SK-N-SH (cell line): ENCODE data around the gene CAMSAP1. TPM values are rescaled to one million over a fixed set of nuclear protein-coding genes. Genes with fewer than 3 reads are reported as not detected.

Experiments used
- CTCF ChIA-PET: fragments of 300-600, 350-600 bp; formaldehyde crosslinking; extraction: SDS; loops from one replicate; lab custom pipeline; 2021; lab: Yijun Ruan, JAX
- POLR2A ChIA-PET: fragments of 350-600 bp; sonication (Branson Sonifier 250); formaldehyde crosslinking; extraction: SDS; loops from one replicate; lab custom pipeline; 2020; ENCODE audit warnings: antibody characterized with exemption, inconsistent platforms; lab: Yijun Ruan, JAX
- DNase-seq: peaks from one replicate; pipeline ENCODE4 v3.0.0; 2012
- H2AFZ ChIP-seq: fragments of 200-600 bp; sonication (generic); 2 replicates; pipeline ENCODE4 v1.8.1; 2016; ENCODE audit warnings: antibody characterized with exemption, mild to moderate bottlenecking, low read depth
- H3F3A ChIP-seq: fragments of 200-600 bp; sonication (generic); replicated peaks from 2 replicates; pipeline ENCODE3; 2016; ENCODE audit warnings: antibody characterized with exemption, mild to moderate bottlenecking; ENCODE audit not compliant: insufficient read depth
- H3K27ac ChIP-seq, 2 experiments: fragments of 200-500 bp in 1 of 2; fragments of 200-600 bp in 1 of 2; sonication (Bioruptor generic) in 1 of 2; sonication (generic), shearing (Covaris generic) in 1 of 2; 2 replicates each; pipeline versions ENCODE4 v1.5.1 to v1.6.1; 2014 to 2016; ENCODE audit warnings: low read depth in 2 of 2, inconsistent platforms in 1 of 2, low read length in 1 of 2, mild to moderate bottlenecking in 1 of 2, mixed read lengths in 1 of 2
- H3K27me3 ChIP-seq: fragments of 200-600 bp; sonication (generic), shearing (Covaris generic); 2 replicates; pipeline ENCODE4 v1.6.1; 2016; ENCODE audit warnings: mixed run types; ENCODE audit not compliant: insufficient read depth
- H3K36me3 ChIP-seq, 2 experiments: fragments of 200-500 bp in 1 of 2; fragments of 200-600 bp in 1 of 2; sonication (Bioruptor generic) in 1 of 2; sonication (generic) in 1 of 2; replicated peaks in 1 of 2; 2 replicates each; pipeline versions ENCODE3 to v1.5.1; 2014 to 2016; ENCODE audit warnings: low read length in 1 of 2, mild to moderate bottlenecking in 1 of 2; ENCODE audit not compliant: insufficient read depth in 2 of 2, control insufficient read depth in 1 of 2
- H3K4me1 ChIP-seq, 2 experiments: fragments of 200-500 bp in 1 of 2; fragments of 200-600 bp in 1 of 2; sonication (Bioruptor generic) in 1 of 2; sonication (generic), shearing (Covaris generic) in 1 of 2; 2 replicates each; pipeline versions ENCODE4 v1.5.1 to v1.6.1; 2014 to 2016; ENCODE audit warnings: low read depth in 1 of 2, low read length in 1 of 2, mixed run types in 1 of 2; ENCODE audit not compliant: insufficient read depth in 2 of 2, control insufficient read depth in 1 of 2
- H3K4me2 ChIP-seq: fragments of 200-600 bp; sonication (generic), shearing (Covaris generic); 2 replicates; pipeline ENCODE4 v1.6.1; 2017; ENCODE audit warnings: mixed run types
- H3K4me3 ChIP-seq, 2 experiments: fragments of 200-500 bp in 1 of 2; fragments of 200-600 bp in 1 of 2; sonication (Bioruptor generic) in 1 of 2; sonication (generic), shearing (Covaris generic) in 1 of 2; 2 replicates each; pipeline versions ENCODE4 v1.5.1 to v1.8.1; 2014 to 2016; ENCODE audit warnings: low read depth in 2 of 2, inconsistent platforms in 1 of 2, low read length in 1 of 2, mild to moderate bottlenecking in 1 of 2, mixed read lengths in 1 of 2, moderate library complexity in 1 of 2
- H3K79me2 ChIP-seq: fragments of 200-600 bp; sonication (generic); 2 replicates; pipeline ENCODE4 v1.8.1; 2017; ENCODE audit warnings: mild to moderate bottlenecking; ENCODE audit not compliant: insufficient read depth
- H3K9ac ChIP-seq: fragments of 200-600 bp; sonication (generic); 2 replicates; pipeline ENCODE4 v1.6.1; 2017; ENCODE audit warnings: mixed run types
- H3K9me2 ChIP-seq: fragments of 200-600 bp; sonication (generic); 2 replicates; pipeline ENCODE4 v1.6.1; 2017; ENCODE audit warnings: mixed run types
- H3K9me3 ChIP-seq: fragments of 200-600 bp; sonication (generic); 2 replicates; pipeline ENCODE4 v1.6.1; 2017; ENCODE audit warnings: mixed run types, mild to moderate bottlenecking, moderate library complexity
- H4K20me1 ChIP-seq: fragments of 200-600 bp; sonication (generic); 2 replicates; pipeline ENCODE4 v1.6.1; 2017; ENCODE audit warnings: mild to moderate bottlenecking, mixed run types; ENCODE audit not compliant: insufficient read depth
- FOXJ3 ChIP-seq: sonication (generic); formaldehyde crosslinking; IDR thresholded peaks from 2 replicates; pipeline ENCODE4 v1.5.1; 2020; ENCODE audit warnings: mild to moderate bottlenecking, missing genetic modification reagents
- FOXM1 ChIP-seq: IDR thresholded peaks from 2 replicates; pipeline ENCODE4 v1.4.0; 2012; ENCODE audit warnings: low read depth, mild to moderate bottlenecking
- GABPA ChIP-seq: IDR thresholded peaks from 2 replicates; pipeline ENCODE4 v1.4.0; 2012; ENCODE audit warnings: low read depth, mild to moderate bottlenecking
- GATA2 ChIP-seq: sonication (generic); formaldehyde crosslinking; IDR thresholded peaks from 2 replicates; pipeline ENCODE4 v1.5.0; 2020; ENCODE audit warnings: mild to moderate bottlenecking, missing genetic modification reagents
- IRF3 ChIP-seq: fragments of 150-350 bp; IDR thresholded peaks from 2 replicates; pipeline ENCODE4 v1.6.1; 2016; ENCODE audit warnings: mild to moderate bottlenecking, low read depth, low read length
- JUND ChIP-seq: IDR thresholded peaks from 2 replicates; pipeline ENCODE4 v1.4.0; 2012
- MEF2A ChIP-seq: IDR thresholded peaks from 2 replicates; pipeline ENCODE4 v1.4.0; 2012; ENCODE audit warnings: low read depth, borderline replicate concordance
- MXI1 ChIP-seq: IDR thresholded peaks from 2 replicates; pipeline ENCODE4 v1.6.1; 2012; ENCODE audit warnings: mild to moderate bottlenecking, low read depth, low read length, improper control_type of control experiment
- NFIC ChIP-seq: IDR thresholded peaks from 2 replicates; pipeline ENCODE4 v1.4.0; 2012; ENCODE audit warnings: borderline replicate concordance
- PBX3 ChIP-seq: IDR thresholded peaks from 2 replicates; pipeline ENCODE4; 2012
- RAD21 ChIP-seq: IDR thresholded peaks from 2 replicates; pipeline ENCODE4 v1.6.1; 2012; ENCODE audit warnings: mild to moderate bottlenecking, low read length
- RFX5 ChIP-seq: IDR thresholded peaks from 2 replicates; pipeline ENCODE4 v1.6.1; 2012; ENCODE audit warnings: mild to moderate bottlenecking, improper control_type of control experiment, low read length
- SMC3 ChIP-seq: IDR thresholded peaks from 2 replicates; pipeline ENCODE4 v1.6.1; 2012; ENCODE audit warnings: low read depth, low read length, improper control_type of control experiment
- TCF12 ChIP-seq: IDR thresholded peaks from 2 replicates; pipeline ENCODE4 v1.4.0; 2012
- YY1 ChIP-seq: IDR thresholded peaks from 2 replicates; pipeline ENCODE4 v1.4.0; 2012; ENCODE audit warnings: low read depth, mild to moderate bottlenecking
- ZBTB33 ChIP-seq: IDR thresholded peaks from 2 replicates; pipeline ENCODE4 v1.4.0; 2012; ENCODE audit warnings: low read depth, borderline replicate concordance
- WGBS: methylation state at CpG from one replicate; pipeline ENCODE4 v1.1.6; 2017; ENCODE audit warnings: low lambda C conversion rate; 5-methylcytosine and 5-hydroxymethylcytosine counted together
- polyA plus RNA-seq, 3 experiments: library from polyadenylated mRNA; depleted of rRNA; stranded (reverse); fragments of >200 nt; gene quantifications; 2 replicates each; pipeline ENCODE4 v1.2.3, GENCODE V29; 2012
- TF ChIP-seq, protein P1 (sequence below): IDR thresholded peaks from 2 replicates; pipeline ENCODE4 v1.4.0; 2012; ENCODE audit warnings: low read depth

The CAMSAP1 gene
- polyA plus RNA-seq, 1 of the 3 experiments (the other 2 are of a cell fraction): 8.9 TPM

- H3K36me3 ChIP-seq: no peaks in the 10 kb centered on the region
- no peaks in the 10 kb centered on the region for H3K9me2 ChIP-seq
- TF ChIP-seq MEF2A: no peak
- no peak for TF ChIP-seq YY1
- no peak for TF ChIP-seq FOXM1
- TF ChIP-seq GABPA: no peak
- TF ChIP-seq RAD21: no peak
- ChIA-PET CTCF (interaction anchor here (1.6 kb wide), 1 partner anchor 18 kb away, joined by 6 read pairs; no protein-coding TSS in a partner anchor), POLR2A (interaction anchor here (0.6 kb wide), 1 partner anchor 33 kb away, joined by 3 read pairs; no protein-coding TSS in a partner anchor)
- no peaks in the 10 kb centered on the region for H3F3A ChIP-seq
- no peak overlapping the region for H3K4me2 ChIP-seq
- H3K4me3 ChIP-seq: no peak overlapping the region
- no peaks in the 10 kb centered on the region for H3K9me3 ChIP-seq
- H4K20me1 ChIP-seq: no peaks in the 10 kb centered on the region
- DNase-seq: no peak
- H3K27me3 ChIP-seq: no peaks in the 10 kb centered on the region
- 48% methylated on average over 4 of the region's 14 CpGs for WGBS
- no peaks in the 10 kb centered on the region for H3K79me2 ChIP-seq
- H3K9ac ChIP-seq: no peak overlapping the region
- H3K4me1 ChIP-seq: no peaks in the 10 kb centered on the region
- H2AFZ ChIP-seq: no peak overlapping the region
- no peak overlapping the region for H3K27ac ChIP-seq
Measured at GRCh38 chr9:135779571-135779970, 127.8 kb downstream of the CAMSAP1 start.

DNA sequence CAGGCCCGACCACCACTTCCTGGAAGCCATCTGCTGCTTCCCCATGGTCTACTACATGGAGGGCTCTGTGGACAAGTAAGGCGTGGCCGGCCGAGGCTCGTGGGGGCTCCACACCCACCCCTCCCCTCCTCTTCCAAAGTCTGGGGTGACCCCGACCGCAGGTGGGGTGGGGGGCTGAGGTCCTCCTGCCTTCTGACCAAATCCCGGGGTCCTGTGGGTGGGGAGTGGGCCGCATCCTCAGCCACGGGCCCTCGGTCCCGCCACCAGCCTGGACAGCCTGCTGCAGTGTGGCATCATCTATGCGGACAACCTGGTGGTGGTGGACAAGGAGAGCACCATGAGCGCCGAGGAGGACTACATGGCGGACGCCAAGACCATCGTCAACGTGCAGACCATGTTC, 128.9 kb downstream of the CAMSAP1 start:
- no peaks in the 10 kb centered on the region for H4K20me1 ChIP-seq
- no peaks in the 10 kb centered on the region for H3K36me3 ChIP-seq
- no peaks in the 10 kb centered on the region for H3K9me3 ChIP-seq
- H3K79me2 ChIP-seq: no peaks in the 10 kb centered on the region
- no peaks in the 10 kb centered on the region for H3K9me2 ChIP-seq
- TF ChIP-seq FOXJ3 (CRISPR knock-in tag): no peak
- TF ChIP-seq NFIC: no peak
- TF ChIP-seq RFX5: no peak
- no peak for TF ChIP-seq GATA2
- no peak for TF ChIP-seq TCF12
- TF ChIP-seq JUND: no peak
- TF ChIP-seq PBX3: no peak
- no peak for TF ChIP-seq MEF2A
- no peak for TF ChIP-seq ZBTB33
- TF ChIP-seq, protein P1, sequence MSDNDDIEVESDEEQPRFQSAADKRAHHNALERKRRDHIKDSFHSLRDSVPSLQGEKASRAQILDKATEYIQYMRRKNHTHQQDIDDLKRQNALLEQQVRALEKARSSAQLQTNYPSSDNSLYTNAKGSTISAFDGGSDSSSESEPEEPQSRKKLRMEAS: no peak
- TF ChIP-seq MXI1: no peak
- no peak for TF ChIP-seq SMC3
- no peak for TF ChIP-seq GABPA
- no peak for TF ChIP-seq IRF3
- no peak for DNase-seq
- WGBS: no CpG with 5 or more reads among the region's 19 CpGs
- H3K27me3 ChIP-seq: no peaks in the 10 kb centered on the region
- no peak overlapping the region for H3K9ac ChIP-seq
- H3F3A ChIP-seq: no peaks in the 10 kb centered on the region
- CTCF ChIA-PET: no interaction called here
- no peaks in the 10 kb centered on the region for H3K4me1 ChIP-seq
- H3K27ac ChIP-seq: no peak overlapping the region
- no peak overlapping the region for H3K4me3 ChIP-seq
- H3K4me2 ChIP-seq: no peak overlapping the region
- POLR2A ChIA-PET: no interaction called here
- no peak overlapping the region for H2AFZ ChIP-seq
